ENCODE data around the gene PAPOLA. TPM values are rescaled to one million over a fixed set of nuclear protein-coding genes. Genes with fewer than 3 reads are reported as not detected.

Gene PAPOLA
- total and polyA plus RNA-seq, 3 experiments from 2014 or later, result 67.7 to 186 (median 184) TPM

DNA sequence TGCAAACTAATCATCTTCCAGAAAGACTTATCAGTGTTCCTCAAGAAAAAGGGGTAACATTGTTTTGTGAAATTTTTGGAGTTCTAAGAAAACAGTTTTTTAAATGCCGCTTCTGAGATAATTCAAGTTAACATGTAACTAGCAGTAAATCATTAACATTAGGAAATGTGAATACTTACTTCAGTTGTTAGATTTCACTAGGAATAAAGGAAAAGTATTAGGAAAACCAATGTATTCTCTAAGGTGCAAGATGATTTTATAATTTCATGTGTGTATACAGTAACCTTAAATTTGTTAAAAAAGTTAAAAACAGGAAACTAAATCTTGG, 36.8 kb downstream of the PAPOLA start:
- POLR2A ChIA-PET, result no interaction called here
- H3K9me3 Mint-ChIP-seq, result no peaks in the 10 kb centered on the region
- Histone ChIP-seq H3K27me3 (ENCODE audit: insufficient read depth, low read length, poor library complexity, severe bottlenecking) (no peaks in the 10 kb centered on the region), H3K27ac (ENCODE audit: low read depth, low read length) (no peak overlapping the region), H3K4me1 (ENCODE audit: insufficient read depth, low read length) (no peaks in the 10 kb centered on the region), H3K9me3 (ENCODE audit: low read length) (no peaks in the 10 kb centered on the region), H3K36me3 (ENCODE audit: insufficient read depth, low read length) (peaks cover 4% of the 10 kb centered on the region), H3K4me3 (ENCODE audit: low read length) (no peak overlapping the region)
- CTCF ChIA-PET, result no interaction called here
- H3K27me3 Mint-ChIP-seq, result no peaks in the 10 kb centered on the region
- H3K4me1 Mint-ChIP-seq, result peaks cover 5 to 6% (median 6%) of the 10 kb centered on the region in 3 donors
- peak overlapping the region in 2 of 8 donors; percentile 3 to 26 for H3K27ac Mint-ChIP-seq
- no peak overlapping the region for H3K4me3 Mint-ChIP-seq
- H3K36me3 Mint-ChIP-seq, result peaks cover 0 to 45% (median 2%) of the 10 kb centered on the region in 3 donors
- DNase-seq, result no peak

DNA sequence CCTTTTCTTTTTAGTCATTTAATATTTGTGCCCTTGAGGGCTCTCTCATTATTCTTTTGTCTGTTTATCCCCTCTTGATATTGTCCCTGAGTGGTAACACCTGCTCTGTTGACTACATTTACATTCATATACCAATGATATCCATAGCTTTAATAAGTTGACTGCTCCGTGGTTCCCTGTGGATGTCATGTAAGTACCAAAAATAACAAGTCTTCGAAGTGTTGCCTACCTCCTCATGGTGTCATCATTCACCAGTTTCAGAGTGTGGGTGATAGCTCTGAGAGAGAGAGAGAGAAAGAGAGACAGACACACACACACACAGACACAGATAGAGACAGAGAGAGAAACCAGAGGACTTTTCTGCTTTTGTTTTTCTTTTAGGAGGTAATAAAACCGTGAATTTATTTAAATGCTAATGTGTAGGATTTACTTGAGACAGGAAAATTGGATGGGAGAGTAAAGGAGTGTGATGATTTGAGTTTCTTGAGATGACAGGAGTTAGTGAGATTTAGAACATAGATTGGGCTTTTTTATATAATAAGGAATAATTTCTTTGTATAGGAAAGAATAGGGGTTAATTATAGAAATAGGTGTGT, 52.2 kb downstream of the PAPOLA start:
- H3K4me1 ChIP-seq (ENCODE audit: insufficient read depth, low read length), result no peaks in the 10 kb centered on the region
- no peak overlapping the region for H3K27ac ChIP-seq (ENCODE audit: low read depth, low read length)
- Mint-ChIP-seq H3K27me3 (no peaks in the 10 kb centered on the region), H3K4me3 (no peak overlapping the region), H3K9me3 (no peaks in the 10 kb centered on the region), H3K27ac (peak overlapping the region in 3 of 8 donors; percentile 9 to 76 (median 37)), H3K36me3 (peaks cover 3 to 77% (median 24%) of the 10 kb centered on the region in 3 donors), H3K4me1 (peaks cover 6 to 24% (median 12%) of the 10 kb centered on the region in 3 donors)
- CTCF ChIA-PET, result no interaction called here
- H3K36me3 ChIP-seq (ENCODE audit: insufficient read depth, low read length), result peaks cover 40% of the 10 kb centered on the region
- H3K9me3 ChIP-seq (ENCODE audit: low read length), result no peaks in the 10 kb centered on the region
- DNase-seq, result no peak
- no peaks in the 10 kb centered on the region for H3K27me3 ChIP-seq (ENCODE audit: insufficient read depth, low read length, poor library complexity, severe bottlenecking)
- H3K4me3 ChIP-seq (ENCODE audit: low read length), result no peak overlapping the region
- POLR2A ChIA-PET, result no interaction called here

DNA sequence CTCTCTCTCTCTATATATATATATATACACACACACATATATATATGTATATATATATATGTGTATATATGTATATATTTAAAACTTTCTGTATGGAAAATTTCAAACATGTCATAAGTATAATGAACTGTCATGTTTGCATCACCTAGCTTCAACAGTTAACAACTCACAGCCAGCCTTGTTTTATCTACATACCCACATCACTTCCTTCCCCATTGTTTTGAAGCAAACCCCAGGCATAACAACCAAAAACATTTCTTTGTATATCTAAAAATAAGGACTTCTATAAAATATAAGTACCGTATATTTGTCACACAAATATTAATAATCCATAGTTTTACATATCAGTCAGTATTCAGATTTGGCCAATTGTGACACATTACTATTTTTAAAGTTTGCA, 57.4 kb downstream of the PAPOLA start:
- peak overlapping the region in 3 of 8 donors; percentile 2 to 46 (median 25) for H3K27ac Mint-ChIP-seq
- no peaks in the 10 kb centered on the region for H3K27me3 Mint-ChIP-seq
- Histone ChIP-seq H3K27me3 (ENCODE audit: insufficient read depth, low read length, poor library complexity, severe bottlenecking) (no peaks in the 10 kb centered on the region), H3K36me3 (ENCODE audit: insufficient read depth, low read length) (peaks cover 24% of the 10 kb centered on the region), H3K4me1 (ENCODE audit: insufficient read depth, low read length) (no peaks in the 10 kb centered on the region), H3K27ac (ENCODE audit: low read depth, low read length) (no peak overlapping the region), H3K4me3 (ENCODE audit: low read length) (no peak overlapping the region), H3K9me3 (ENCODE audit: low read length) (no peaks in the 10 kb centered on the region)
- DNase-seq, result no peak
- ChIA-PET POLR2A (no interaction called here), CTCF (no interaction called here)
- H3K4me1 Mint-ChIP-seq, result peaks cover 9 to 24% (median 13%) of the 10 kb centered on the region in 3 donors
- no peaks in the 10 kb centered on the region for H3K9me3 Mint-ChIP-seq
- H3K4me3 Mint-ChIP-seq, result no peak overlapping the region
- peaks cover 0 to 75% (median 26%) of the 10 kb centered on the region in 3 donors for H3K36me3 Mint-ChIP-seq

DNA sequence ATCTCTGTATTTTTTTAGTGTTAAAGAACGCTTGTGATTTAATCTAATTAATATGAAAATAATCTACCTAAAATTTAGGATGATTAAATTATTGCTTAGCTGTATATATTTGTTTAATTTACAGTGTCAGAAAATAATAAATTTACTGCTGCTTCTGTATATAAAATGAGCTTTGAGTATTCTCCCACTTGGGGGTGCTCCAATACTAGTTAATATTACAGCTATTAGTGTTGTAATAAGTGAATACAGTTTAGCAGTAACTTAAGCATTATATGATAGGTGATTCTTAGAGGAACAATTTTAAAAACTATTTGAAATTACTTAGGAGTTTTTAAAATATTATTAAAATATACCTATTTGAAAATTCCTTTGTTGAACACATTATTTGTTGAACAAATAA, 62.2 kb downstream of the PAPOLA start:
- Mint-ChIP-seq H3K36me3 (peaks cover 0 to 70% (median 22%) of the 10 kb centered on the region in 3 donors), H3K27me3 (no peaks in the 10 kb centered on the region), H3K4me1 (peaks cover 1 to 13% (median 3%) of the 10 kb centered on the region in 3 donors), H3K4me3 (no peak overlapping the region), H3K9me3 (no peaks in the 10 kb centered on the region), H3K27ac (no peak overlapping the region)
- Histone ChIP-seq H3K27me3 (ENCODE audit: insufficient read depth, low read length, poor library complexity, severe bottlenecking) (no peaks in the 10 kb centered on the region), H3K27ac (ENCODE audit: low read depth, low read length) (no peak overlapping the region), H3K36me3 (ENCODE audit: insufficient read depth, low read length) (peaks cover 12% of the 10 kb centered on the region), H3K4me3 (ENCODE audit: low read length) (no peak overlapping the region), H3K9me3 (ENCODE audit: low read length) (no peaks in the 10 kb centered on the region), H3K4me1 (ENCODE audit: insufficient read depth, low read length) (no peaks in the 10 kb centered on the region)
- no peak for DNase-seq
- ChIA-PET POLR2A (no interaction called here), CTCF (no interaction called here)

DNA sequence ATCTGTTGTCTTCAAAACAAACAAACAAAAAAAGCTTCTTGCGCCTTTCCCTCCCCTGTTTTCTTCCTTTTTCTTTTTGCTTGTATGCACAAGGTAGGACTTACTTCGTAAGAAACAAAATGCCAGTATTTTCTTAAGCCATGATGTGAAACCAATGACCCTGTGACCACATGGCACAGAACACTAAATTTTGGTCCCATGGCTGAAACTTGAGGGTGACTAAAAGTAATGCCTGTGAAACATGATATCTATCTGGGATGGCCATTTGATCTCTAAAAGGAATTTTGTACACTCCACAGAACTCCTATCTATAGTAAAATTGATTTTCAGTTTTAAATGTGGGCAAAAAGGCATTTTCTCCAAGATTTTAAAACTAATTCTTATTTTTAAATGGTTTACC, 63.6 kb downstream of the PAPOLA start:
- Mint-ChIP-seq H3K4me1 (peaks cover 0 to 8% (median 1%) of the 10 kb centered on the region in 3 donors), H3K9me3 (no peaks in the 10 kb centered on the region), H3K36me3 (peaks cover 0 to 66% (median 21%) of the 10 kb centered on the region in 3 donors), H3K27me3 (no peaks in the 10 kb centered on the region), H3K4me3 (no peak overlapping the region), H3K27ac (peak overlapping the region in 2 of 8 donors; percentile 56 to 80)
- H3K36me3 ChIP-seq (ENCODE audit: insufficient read depth, low read length), result peaks cover 5% of the 10 kb centered on the region
- no peaks in the 10 kb centered on the region for H3K4me1 ChIP-seq (ENCODE audit: insufficient read depth, low read length)
- H3K4me3 ChIP-seq (ENCODE audit: low read length), result no peak overlapping the region
- ChIA-PET POLR2A (interaction anchor here (0.6 kb wide), 1 partner anchor 652 kb away, joined by 5 read pairs; no protein-coding TSS in a partner anchor), CTCF (no interaction called here)
- H3K27ac ChIP-seq (ENCODE audit: low read depth, low read length), result no peak overlapping the region
- no peaks in the 10 kb centered on the region for H3K9me3 ChIP-seq (ENCODE audit: low read length)
- H3K27me3 ChIP-seq (ENCODE audit: insufficient read depth, low read length, poor library complexity, severe bottlenecking), result no peaks in the 10 kb centered on the region
- DNase-seq, result no peak

DNA sequence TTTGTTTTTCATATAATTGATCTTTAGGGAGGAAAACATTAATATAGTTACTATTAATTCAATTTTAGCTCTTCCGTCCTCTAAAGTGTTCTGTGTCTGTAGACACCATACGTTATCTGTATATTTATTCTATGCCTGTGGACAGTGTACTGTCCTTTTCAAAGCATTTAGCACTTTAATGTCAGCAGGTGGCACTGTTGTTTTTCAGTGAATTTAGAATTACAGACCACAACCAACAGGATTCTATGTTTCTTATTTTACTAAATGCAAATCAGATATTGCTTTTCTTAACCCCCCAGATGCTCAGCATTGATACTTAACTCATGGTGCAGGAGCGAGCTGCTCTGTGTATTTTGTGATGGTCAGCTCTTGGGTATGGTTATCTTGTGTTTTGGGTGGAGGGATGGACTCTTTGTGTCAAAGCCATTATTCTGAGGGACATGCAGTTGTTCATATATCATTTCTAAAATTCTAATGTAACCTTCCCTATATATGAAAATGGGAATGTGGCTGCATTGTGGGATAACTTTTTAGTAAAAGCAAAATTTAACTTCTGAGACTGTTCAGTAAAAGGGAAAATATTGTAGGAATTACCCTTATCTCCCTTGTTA, 65.2 kb downstream of the PAPOLA start:
- Histone ChIP-seq H3K4me1 (ENCODE audit: insufficient read depth, low read length) (no peaks in the 10 kb centered on the region), H3K36me3 (ENCODE audit: insufficient read depth, low read length) (peaks cover 5% of the 10 kb centered on the region), H3K4me3 (ENCODE audit: low read length) (no peak overlapping the region), H3K27ac (ENCODE audit: low read depth, low read length) (no peak overlapping the region), H3K27me3 (ENCODE audit: insufficient read depth, low read length, poor library complexity, severe bottlenecking) (no peaks in the 10 kb centered on the region), H3K9me3 (ENCODE audit: low read length) (no peaks in the 10 kb centered on the region)
- DNase-seq, result peak in 1 of 5 donors; percentile 14
- peaks cover 0 to 62% (median 19%) of the 10 kb centered on the region in 3 donors for H3K36me3 Mint-ChIP-seq
- H3K27ac Mint-ChIP-seq, result no peak overlapping the region
- H3K4me1 Mint-ChIP-seq, result peaks cover 0 to 8% (median 1%) of the 10 kb centered on the region in 3 donors
- no peaks in the 10 kb centered on the region for H3K9me3 Mint-ChIP-seq
- ChIA-PET CTCF (no interaction called here), POLR2A (interaction anchor here (0.6 kb wide), 1 partner anchor 12 kb away, joined by 3 read pairs; no protein-coding TSS in a partner anchor)
- peaks cover 0 to 1% of the 10 kb centered on the region in 2 donors for H3K27me3 Mint-ChIP-seq
- H3K4me3 Mint-ChIP-seq, result no peak overlapping the region

DNA sequence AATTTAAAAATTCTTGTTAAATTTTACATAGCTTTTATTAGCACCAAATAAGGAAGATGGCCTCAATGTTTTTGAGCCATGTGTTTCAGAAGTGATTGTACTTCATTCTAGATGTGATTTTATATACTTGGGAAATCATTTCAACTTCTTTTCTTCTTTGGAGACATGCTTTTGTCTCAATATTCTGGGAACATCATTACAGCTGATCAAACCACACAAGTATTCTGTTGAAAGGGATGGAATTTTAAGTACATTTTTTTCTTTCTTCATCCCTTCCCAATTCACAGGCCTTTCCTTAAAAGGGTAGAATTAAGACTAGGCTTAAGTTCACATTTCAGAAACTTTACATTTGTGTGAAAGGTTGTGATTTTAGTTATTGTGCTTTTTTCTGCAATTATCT, 66.4 kb downstream of the PAPOLA start:
- peaks cover 5% of the 10 kb centered on the region for H3K36me3 ChIP-seq (ENCODE audit: insufficient read depth, low read length)
- ChIA-PET POLR2A (no interaction called here), CTCF (no interaction called here)
- no peaks in the 10 kb centered on the region for H3K27me3 ChIP-seq (ENCODE audit: insufficient read depth, low read length, poor library complexity, severe bottlenecking)
- no peaks in the 10 kb centered on the region for H3K4me1 ChIP-seq (ENCODE audit: insufficient read depth, low read length)
- no peak overlapping the region for H3K4me3 ChIP-seq (ENCODE audit: low read length)
- H3K27ac Mint-ChIP-seq, result no peak overlapping the region
- H3K9me3 Mint-ChIP-seq, result no peaks in the 10 kb centered on the region
- H3K27me3 Mint-ChIP-seq, result peaks cover 0 to 1% of the 10 kb centered on the region in 2 donors
- H3K36me3 Mint-ChIP-seq, result peaks cover 0 to 61% (median 18%) of the 10 kb centered on the region in 3 donors
- H3K4me1 Mint-ChIP-seq, result peaks cover 0 to 8% (median 0%) of the 10 kb centered on the region in 3 donors
- H3K9me3 ChIP-seq (ENCODE audit: low read length), result no peaks in the 10 kb centered on the region
- H3K27ac ChIP-seq (ENCODE audit: low read depth, low read length), result no peak overlapping the region
- no peak overlapping the region for H3K4me3 Mint-ChIP-seq
- DNase-seq, result no peak

DNA sequence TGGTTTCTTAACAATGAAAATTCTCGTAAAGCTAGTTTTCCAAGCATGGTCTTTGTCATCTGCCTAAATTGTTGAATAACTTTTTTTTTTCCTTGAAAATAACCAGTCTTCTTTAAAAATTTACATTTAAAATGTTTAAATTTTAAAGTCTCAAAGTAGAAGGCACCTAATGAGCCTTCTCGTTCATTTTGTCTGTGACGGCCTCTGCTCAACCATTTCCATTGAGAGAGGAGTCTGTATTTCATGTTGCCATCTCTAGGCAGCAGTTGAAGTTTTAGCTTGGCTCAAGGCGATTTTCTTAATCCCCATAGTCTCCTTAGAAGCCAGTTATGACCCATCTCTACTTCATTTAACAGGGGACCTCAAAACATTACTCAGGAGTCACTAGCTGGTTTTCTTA, 69.1 kb downstream of the PAPOLA start:
- Histone ChIP-seq H3K27ac (ENCODE audit: low read depth, low read length) (no peak overlapping the region), H3K4me3 (ENCODE audit: low read length) (no peak overlapping the region), H3K4me1 (ENCODE audit: insufficient read depth, low read length) (no peaks in the 10 kb centered on the region), H3K9me3 (ENCODE audit: low read length) (no peaks in the 10 kb centered on the region), H3K36me3 (ENCODE audit: insufficient read depth, low read length) (peaks cover 4% of the 10 kb centered on the region), H3K27me3 (ENCODE audit: insufficient read depth, low read length, poor library complexity, severe bottlenecking) (no peaks in the 10 kb centered on the region)
- Mint-ChIP-seq H3K27ac (no peak overlapping the region), H3K36me3 (peaks cover 0 to 43% (median 11%) of the 10 kb centered on the region in 3 donors), H3K4me1 (peaks cover 5 to 18% (median 9%) of the 10 kb centered on the region in 3 donors), H3K4me3 (no peak overlapping the region), H3K9me3 (no peaks in the 10 kb centered on the region), H3K27me3 (peaks cover 0 to 1% of the 10 kb centered on the region in 2 donors)
- ChIA-PET POLR2A (no interaction called here), CTCF (no interaction called here)
- no peak for DNase-seq
